Activated CD4-positive, alpha-beta memory T cell treated with anti-CD3 and anti-CD28 coated beads, Interleukin-2, amount 10 ng/mL, durations not matched to agents 7 days and 5 days (primary cell): ENCODE results near the gene ZIC2. TPM values are rescaled to one million over a fixed set of nuclear protein-coding genes. Genes with fewer than 3 reads are reported as not detected.
A peak's percentile ranks its signal among the peaks of the same experiment; 100 is the strongest.
"Not testable (repeated sequence)": the region's sequence is repeated elsewhere in the genome, so short reads cannot be mapped to it uniquely, and the experiment has no call there.

Experiments
- CTCF ChIA-PET: fragments of 350-600 bp; sonication (Branson Sonifier 250); formaldehyde crosslinking; loops from one replicate; lab custom pipeline; 2021; ENCODE audit warnings: antibody characterized with exemption, inconsistent platforms; lab: Charles Lee
- POLR2A ChIA-PET: fragments of 350-600 bp; sonication (Branson Sonifier 250); formaldehyde crosslinking; loops from one replicate; lab custom pipeline; 2021; ENCODE audit warnings: antibody characterized with exemption; lab: Charles Lee
- DNase-seq: peaks from one replicate; pipeline ENCODE4 v3.0.0-alpha.2; 2020
- H3K27ac Mint-ChIP-seq: one replicate; pipeline ENCODE4 v1.8.0; 2021; ENCODE audit warnings: mild to moderate bottlenecking, mixed read lengths
- H3K27me3 Mint-ChIP-seq: one replicate; pipeline ENCODE4 v1.8.0; 2021; ENCODE audit warnings: mixed read lengths
- H3K36me3 Mint-ChIP-seq: one replicate; pipeline ENCODE4 v1.8.0; 2021; ENCODE audit warnings: low read depth, mixed read lengths
- H3K4me1 Mint-ChIP-seq: one replicate; pipeline ENCODE4 v1.8.0; 2021; ENCODE audit warnings: mixed read lengths
- H3K4me3 Mint-ChIP-seq: one replicate; pipeline ENCODE4 v1.8.0; 2021; ENCODE audit warnings: mild to moderate bottlenecking, mixed read lengths
- H3K9me3 Mint-ChIP-seq: one replicate; pipeline ENCODE4 v1.8.0; 2021; ENCODE audit warnings: mixed read lengths
- total RNA-seq, 2 experiments: library from RNA; stranded (reverse); gene quantifications; one replicate each; pipeline ENCODE4 v1.2.3, GENCODE V29; 2021

Gene ZIC2
- total RNA-seq = 1 to 10 TPM in 1 of 2 experiments, under 1 TPM in 1; 0.50 to 1.0 TPM

DNA sequence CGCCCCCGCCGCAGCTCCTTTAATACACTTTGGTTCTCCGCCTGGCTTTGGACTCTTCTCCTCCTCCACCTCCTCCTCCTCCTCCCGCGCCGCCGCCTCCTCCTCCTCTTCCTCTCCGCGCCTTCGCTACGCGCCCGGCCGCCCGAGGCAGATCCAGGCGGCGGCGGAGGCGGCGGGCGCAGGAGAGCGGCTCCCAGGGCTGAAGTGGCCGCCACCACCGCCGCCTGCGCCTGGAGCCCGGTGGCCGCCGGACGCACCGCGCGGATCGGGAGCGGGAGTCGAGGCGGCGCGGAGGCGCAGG is at the start of gene ZIC2:
Gene ZIC2 (plus strand): TSS at position 50 of the 301 bp plus-strand sequence. CDS start 281 bp downstream, outside the sequence.
- H3K4me1 Mint-ChIP-seq = peaks cover 20% of the 10 kb centered on the region
- peaks cover 66% of the 10 kb centered on the region for H3K27me3 Mint-ChIP-seq
- POLR2A ChIA-PET = interaction anchor here (0.9 to 1.1 kb wide), 3 partner anchors 20 to 324 kb away, joined by 3 to 6 read pairs (median 3); no protein-coding TSS in a partner anchor
- peaks cover 27% of the 10 kb centered on the region for H3K36me3 Mint-ChIP-seq
- no peak within 1 kb of the TSS for H3K27ac Mint-ChIP-seq
- H3K9me3 Mint-ChIP-seq = no peaks in the 10 kb centered on the region
- CTCF ChIA-PET = no interaction called here
- H3K4me3 Mint-ChIP-seq = peak within 1 kb of the TSS; percentile 57
- no peak for DNase-seq

DNA sequence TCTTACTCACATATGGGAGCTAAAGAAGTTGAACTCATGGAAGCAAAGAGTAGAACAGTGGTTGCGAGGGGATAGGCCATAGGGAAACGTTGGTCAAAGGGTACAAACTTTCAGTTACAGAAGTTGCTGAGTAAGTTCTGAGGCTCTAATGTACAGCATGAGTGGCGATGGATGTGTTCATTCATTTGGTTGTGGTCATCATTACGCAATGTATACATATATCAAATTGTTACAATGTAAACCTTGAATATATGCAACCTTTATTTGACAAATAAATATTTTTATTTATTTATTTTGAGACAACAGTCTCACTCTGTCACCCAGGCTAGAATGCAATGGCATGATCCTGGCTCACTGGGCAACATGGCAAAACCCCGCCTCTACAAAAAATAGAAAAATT is 48.7 kb upstream of the ZIC2 start:
- no peak overlapping the region for H3K4me3 Mint-ChIP-seq
- H3K27me3 Mint-ChIP-seq = peaks cover 23% of the 10 kb centered on the region
- no peak for DNase-seq
- H3K36me3 Mint-ChIP-seq = no peaks in the 10 kb centered on the region
- ChIA-PET POLR2A (no interaction called here), CTCF (no interaction called here)
- no peaks in the 10 kb centered on the region for H3K9me3 Mint-ChIP-seq
- no peaks in the 10 kb centered on the region for H3K4me1 Mint-ChIP-seq
- no peak overlapping the region for H3K27ac Mint-ChIP-seq

GRCh38 chr13:99935772-99936171 is 45.8 kb upstream of the ZIC2 start:
- Mint-ChIP-seq H3K4me3 (no peak overlapping the region), H3K36me3 (no peaks in the 10 kb centered on the region), H3K9me3 (no peaks in the 10 kb centered on the region), H3K27ac (no peak overlapping the region), H3K27me3 (peaks cover 26% of the 10 kb centered on the region), H3K4me1 (no peaks in the 10 kb centered on the region)
- ChIA-PET POLR2A (no interaction called here), CTCF (interaction anchor here (0.6 to 1.9 kb wide), 2 partner anchors 35 to 277 kb away, joined by 3 to 8 read pairs; no protein-coding TSS in a partner anchor)
- no peak for DNase-seq

DNA sequence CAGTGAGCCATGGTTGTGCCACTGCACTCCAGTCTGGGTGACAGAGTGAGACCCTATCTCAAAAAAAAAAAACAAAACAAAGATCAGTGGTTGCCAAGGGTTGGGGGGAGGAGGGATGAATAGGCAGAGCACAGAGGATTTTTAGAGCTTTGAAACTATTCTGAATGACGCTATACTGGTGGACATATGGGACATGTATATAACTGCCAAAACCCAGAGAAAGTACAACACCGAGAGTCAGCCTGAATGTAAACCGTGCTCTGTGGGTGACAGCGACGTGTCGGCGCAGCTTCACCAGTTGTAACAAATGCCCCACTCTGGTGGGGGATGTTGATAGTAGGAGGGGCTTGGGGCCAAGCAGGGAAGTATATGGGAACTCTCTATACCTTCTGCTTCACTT is 42.9 kb upstream of the ZIC2 start:
- H3K9me3 Mint-ChIP-seq = no peaks in the 10 kb centered on the region
- DNase-seq = no peak
- no peaks in the 10 kb centered on the region for H3K4me1 Mint-ChIP-seq
- POLR2A ChIA-PET = no interaction called here
- H3K36me3 Mint-ChIP-seq = no peaks in the 10 kb centered on the region
- H3K27me3 Mint-ChIP-seq = peaks cover 26% of the 10 kb centered on the region
- H3K27ac Mint-ChIP-seq = no peak overlapping the region
- CTCF ChIA-PET = interaction anchor here (0.7 kb wide), 1 partner anchor 472 kb away, joined by 4 read pairs; no protein-coding TSS in a partner anchor
- no peak overlapping the region for H3K4me3 Mint-ChIP-seq

GRCh38 chr13:99941086-99941485 is 40.5 kb upstream of the ZIC2 start:
- ChIA-PET CTCF (no interaction called here), POLR2A (no interaction called here)
- H3K27me3 Mint-ChIP-seq = peaks cover 31% of the 10 kb centered on the region
- no peaks in the 10 kb centered on the region for H3K9me3 Mint-ChIP-seq
- no peak for DNase-seq
- no peaks in the 10 kb centered on the region for H3K36me3 Mint-ChIP-seq
- no peaks in the 10 kb centered on the region for H3K4me1 Mint-ChIP-seq
- no peak overlapping the region for H3K4me3 Mint-ChIP-seq
- no peak overlapping the region for H3K27ac Mint-ChIP-seq

DNA sequence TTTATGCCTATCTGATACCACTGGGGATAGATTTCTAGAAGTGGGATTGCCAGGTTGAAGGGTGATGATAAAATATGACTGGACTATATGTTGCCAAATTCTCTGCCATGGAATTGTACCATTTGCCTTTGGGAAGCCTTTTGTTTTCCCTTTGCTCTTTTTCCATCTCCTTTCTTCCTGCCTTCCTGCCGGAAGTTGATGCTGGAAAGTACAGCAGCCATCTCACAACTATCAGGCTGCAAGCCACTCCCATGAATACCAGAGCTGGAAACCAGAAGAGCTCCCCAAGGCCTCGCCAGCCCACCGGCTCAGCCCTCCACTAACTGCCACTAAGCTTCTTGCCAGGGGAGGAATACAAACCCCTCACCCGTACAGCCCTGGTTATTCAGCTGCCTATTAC is 39.7 kb upstream of the ZIC2 start:
- Mint-ChIP-seq H3K4me3 (no peak overlapping the region), H3K36me3 (no peaks in the 10 kb centered on the region)

GRCh38 chr13:99944102-99944501 is 37.5 kb upstream of the ZIC2 start:
- CTCF ChIA-PET = no interaction called here
- no peak for DNase-seq
- H3K4me3 Mint-ChIP-seq = no peak overlapping the region
- POLR2A ChIA-PET = no interaction called here
- H3K27ac Mint-ChIP-seq = no peak overlapping the region
- H3K27me3 Mint-ChIP-seq = peaks cover 42% of the 10 kb centered on the region
- no peaks in the 10 kb centered on the region for H3K9me3 Mint-ChIP-seq
- no peaks in the 10 kb centered on the region for H3K36me3 Mint-ChIP-seq
- H3K4me1 Mint-ChIP-seq = no peaks in the 10 kb centered on the region

More for the DNA sequence above, 39.7 kb upstream of the ZIC2 start:
- POLR2A ChIA-PET = no interaction called here
- Mint-ChIP-seq H3K4me1 (no peaks in the 10 kb centered on the region), H3K27ac (no peak overlapping the region), H3K9me3 (no peaks in the 10 kb centered on the region), H3K27me3 (peaks cover 34% of the 10 kb centered on the region)
- DNase-seq = no peak
- CTCF ChIA-PET = no interaction called here

GRCh38 chr13:99944606-99945005 is 37.0 kb upstream of the ZIC2 start:
- Mint-ChIP-seq H3K4me3 (no peak overlapping the region), H3K27me3 (peaks cover 46% of the 10 kb centered on the region), H3K4me1 (no peaks in the 10 kb centered on the region), H3K27ac (no peak overlapping the region), H3K9me3 (no peaks in the 10 kb centered on the region), H3K36me3 (no peaks in the 10 kb centered on the region)
- POLR2A ChIA-PET = no interaction called here
- no peak for DNase-seq
- CTCF ChIA-PET = no interaction called here

- H3K36me3 Mint-ChIP-seq, H3K4me1 Mint-ChIP-seq, POLR2A ChIA-PET, DNase-seq, H3K4me3 Mint-ChIP-seq, H3K27ac Mint-ChIP-seq, H3K9me3 Mint-ChIP-seq, CTCF ChIA-PET: not testable (repeated sequence)
- H3K27me3 Mint-ChIP-seq = peaks cover 53% of the 10 kb centered on the region
Observed at GRCh38 chr13:99945515-99945914, 36.1 kb upstream of the ZIC2 start.

GRCh38 chr13:99947666-99948065 is 33.9 kb upstream of the ZIC2 start:
- no peak for DNase-seq
- peaks cover 61% of the 10 kb centered on the region for H3K27me3 Mint-ChIP-seq
- ChIA-PET POLR2A (no interaction called here), CTCF (interaction anchor here (0.7 kb wide), 1 partner anchor 130 kb away, joined by 4 read pairs; no protein-coding TSS in a partner anchor)
- H3K4me1 Mint-ChIP-seq = no peaks in the 10 kb centered on the region
- no peak overlapping the region for H3K27ac Mint-ChIP-seq
- no peaks in the 10 kb centered on the region for H3K36me3 Mint-ChIP-seq
- no peaks in the 10 kb centered on the region for H3K9me3 Mint-ChIP-seq
- no peak overlapping the region for H3K4me3 Mint-ChIP-seq

DNA sequence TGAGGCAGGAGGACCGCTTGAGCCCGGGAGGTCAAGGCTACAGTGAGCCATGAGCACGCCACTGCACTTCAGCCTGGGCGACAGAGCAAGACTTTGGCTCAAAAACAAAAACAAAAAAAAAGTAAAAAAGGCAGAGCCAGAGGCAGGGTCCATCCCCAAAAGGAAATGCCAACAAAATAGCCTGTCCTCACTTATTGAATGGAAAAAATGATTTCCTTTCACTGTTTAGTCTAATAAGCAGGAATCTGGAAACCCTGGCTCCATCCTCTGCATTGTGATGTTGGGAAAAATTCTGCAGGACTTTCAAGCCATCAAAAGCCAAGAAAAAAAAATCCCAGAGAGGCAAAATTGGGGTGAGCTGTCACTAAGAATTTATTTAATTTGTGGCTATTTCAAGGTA is 33.2 kb upstream of the ZIC2 start:
- ChIA-PET POLR2A (no interaction called here), CTCF (no interaction called here)
- no peak overlapping the region for H3K4me3 Mint-ChIP-seq
- no peaks in the 10 kb centered on the region for H3K36me3 Mint-ChIP-seq
- H3K27me3 Mint-ChIP-seq = peaks cover 68% of the 10 kb centered on the region
- H3K27ac Mint-ChIP-seq = no peak overlapping the region
- no peaks in the 10 kb centered on the region for H3K9me3 Mint-ChIP-seq
- no peak for DNase-seq
- no peaks in the 10 kb centered on the region for H3K4me1 Mint-ChIP-seq

- Mint-ChIP-seq H3K27me3 (peaks cover 71% of the 10 kb centered on the region), H3K27ac (no peak overlapping the region), H3K4me1 (no peaks in the 10 kb centered on the region), H3K9me3 (no peaks in the 10 kb centered on the region), H3K4me3 (no peak overlapping the region), H3K36me3 (no peaks in the 10 kb centered on the region)
- ChIA-PET CTCF (interaction anchor here (0.6 kb wide), 1 partner anchor 310 kb away, joined by 3 read pairs; no protein-coding TSS in a partner anchor), POLR2A (no interaction called here)
- DNase-seq = no peak
Observed at GRCh38 chr13:99948907-99949678, 32.5 kb upstream of the ZIC2 start.

- ChIA-PET CTCF (interaction anchor here (0.6 kb wide), 1 partner anchor 309 kb away, joined by 3 read pairs; no protein-coding TSS in a partner anchor), POLR2A (no interaction called here)
- Mint-ChIP-seq H3K4me3 (no peak overlapping the region), H3K36me3 (no peaks in the 10 kb centered on the region), H3K4me1 (no peaks in the 10 kb centered on the region), H3K9me3 (no peaks in the 10 kb centered on the region), H3K27ac (no peak overlapping the region), H3K27me3 (peaks cover 75% of the 10 kb centered on the region)
- no peak for DNase-seq
Observed at GRCh38 chr13:99949679-99950413, 31.7 kb upstream of the ZIC2 start.
